HG03521 (cell line): Measurements from ENCODE around the gene GLOD4.
"Not testable (repeated sequence)": the region's sequence is repeated elsewhere in the genome, so short reads cannot be mapped to it uniquely, and the experiment has no call there.

ENCODE experiments used
- ATAC-seq: cut with Tn5 transposase; IDR thresholded peaks from one replicate; pipeline ENCODE4 v1.9.1; 2021; ENCODE audit warnings: mild to moderate bottlenecking, moderate library complexity; ENCODE audit not compliant: unreplicated experiment

GLOD4 gene

GRCh38 chr17:784143-784542 is 2.1 kb upstream of the GLOD4 start:
- ATAC-seq: no peak

DNA sequence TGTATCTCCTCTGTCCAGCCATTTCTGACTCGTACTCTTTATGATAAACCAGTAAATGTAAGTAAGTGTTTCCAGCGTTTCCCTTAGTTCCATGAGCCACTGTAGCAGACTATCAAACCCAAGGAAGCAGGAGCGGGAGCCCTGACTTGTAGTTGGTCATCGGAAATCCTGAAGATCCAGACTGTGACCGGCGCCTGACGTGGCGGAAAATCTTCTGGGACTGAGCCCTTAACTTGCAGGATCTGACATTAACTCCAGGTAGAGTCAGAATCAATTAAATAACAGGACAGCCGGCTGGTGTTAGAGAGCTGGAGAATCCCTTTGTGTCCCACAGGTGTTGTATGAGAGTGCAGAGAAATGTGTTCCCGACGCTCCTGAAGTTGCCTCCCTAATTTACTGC is 4.0 kb downstream of the GLOD4 start:
- ATAC-seq: no peak

DNA sequence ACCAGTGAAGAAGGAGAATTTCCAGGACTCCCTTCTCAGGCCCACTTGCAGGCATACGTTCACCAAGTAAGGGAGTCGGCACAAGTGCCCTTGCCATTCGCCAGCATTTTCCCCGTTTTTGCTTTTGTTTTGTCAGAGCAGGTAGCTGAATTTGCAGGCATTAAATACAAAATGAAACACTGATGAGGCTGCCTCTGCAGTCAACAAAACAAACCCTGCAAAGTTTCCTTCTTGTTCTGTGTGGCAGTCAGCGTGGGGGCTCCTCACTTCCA is 7.8 kb downstream of the GLOD4 start:
- ATAC-seq: no peak

- ATAC-seq: no peak
Observed at GRCh38 chr17:773467-774312, 8.4 kb downstream of the GLOD4 start.

GRCh38 chr17:773016-773415 is 9.1 kb downstream of the GLOD4 start:
- no peak for ATAC-seq

GRCh38 chr17:767076-767475 is 15.0 kb downstream of the GLOD4 start:
- no peak for ATAC-seq

GRCh38 chr17:760371-760770 is 21.7 kb downstream of the GLOD4 start:
- no peak for ATAC-seq

GRCh38 chr17:759964-760363 is 22.1 kb downstream of the GLOD4 start:
- no peak for ATAC-seq

DNA sequence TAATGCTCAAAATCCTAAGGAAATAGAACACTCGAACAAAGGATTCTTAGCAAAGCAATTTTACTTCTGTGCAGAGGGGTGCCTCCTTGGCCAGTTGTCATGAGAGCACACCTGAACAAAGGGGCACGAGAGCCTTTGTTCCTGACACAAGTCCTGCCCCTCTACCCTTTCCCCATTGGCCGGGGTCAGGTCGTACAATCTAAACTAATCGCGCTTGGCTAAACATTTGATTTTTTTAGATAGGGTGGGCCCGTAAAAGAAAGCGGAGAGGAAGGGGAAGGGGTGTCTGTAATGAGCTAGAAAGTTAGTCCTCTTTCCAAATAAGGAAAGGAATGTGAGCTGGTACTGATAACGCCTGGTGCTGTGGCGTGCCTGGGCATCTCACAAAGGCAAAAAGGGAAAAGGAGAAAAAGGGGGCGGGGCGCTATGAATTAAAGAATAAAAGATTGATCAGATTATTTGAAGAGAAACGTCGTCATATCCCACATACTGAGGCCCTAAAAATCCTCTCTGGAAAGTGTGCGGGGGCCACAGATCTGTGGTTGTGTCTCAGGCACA is 26.0 kb downstream of the GLOD4 start:
- not testable (repeated sequence) for ATAC-seq

DNA sequence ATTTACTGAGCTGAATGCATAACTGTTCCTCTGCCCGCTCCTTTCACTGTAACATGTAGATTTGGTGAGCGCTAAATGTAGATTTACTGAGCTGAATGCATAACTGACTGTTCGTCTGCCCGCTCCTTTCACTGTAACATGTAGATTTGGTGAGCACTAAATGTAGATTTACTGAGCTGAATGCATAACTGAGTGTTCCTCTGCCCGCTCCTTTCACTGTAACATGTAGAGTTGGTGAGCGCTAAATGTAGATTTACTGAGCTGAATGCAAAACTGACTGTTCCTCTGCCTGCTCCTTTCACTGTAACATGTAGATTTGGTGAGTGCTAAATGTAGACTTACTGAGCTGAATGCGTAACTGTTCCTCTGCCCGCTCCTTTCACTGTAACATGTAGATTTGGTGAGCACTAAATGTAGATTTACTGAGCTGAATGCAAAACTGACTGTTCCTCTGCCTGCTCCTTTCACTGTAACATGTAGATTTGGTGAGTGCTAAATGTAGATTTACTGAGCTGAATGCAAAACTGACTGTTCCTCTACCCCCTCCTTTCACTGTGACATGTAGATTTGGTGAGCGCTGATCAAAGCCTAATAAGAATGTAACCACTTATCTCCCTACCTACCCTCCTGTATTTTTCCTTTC is 26.6 kb downstream of the GLOD4 start:
- ATAC-seq: not testable (repeated sequence)

GRCh38 chr17:753418-753817 is 28.7 kb downstream of the GLOD4 start:
- no peak for ATAC-seq

DNA sequence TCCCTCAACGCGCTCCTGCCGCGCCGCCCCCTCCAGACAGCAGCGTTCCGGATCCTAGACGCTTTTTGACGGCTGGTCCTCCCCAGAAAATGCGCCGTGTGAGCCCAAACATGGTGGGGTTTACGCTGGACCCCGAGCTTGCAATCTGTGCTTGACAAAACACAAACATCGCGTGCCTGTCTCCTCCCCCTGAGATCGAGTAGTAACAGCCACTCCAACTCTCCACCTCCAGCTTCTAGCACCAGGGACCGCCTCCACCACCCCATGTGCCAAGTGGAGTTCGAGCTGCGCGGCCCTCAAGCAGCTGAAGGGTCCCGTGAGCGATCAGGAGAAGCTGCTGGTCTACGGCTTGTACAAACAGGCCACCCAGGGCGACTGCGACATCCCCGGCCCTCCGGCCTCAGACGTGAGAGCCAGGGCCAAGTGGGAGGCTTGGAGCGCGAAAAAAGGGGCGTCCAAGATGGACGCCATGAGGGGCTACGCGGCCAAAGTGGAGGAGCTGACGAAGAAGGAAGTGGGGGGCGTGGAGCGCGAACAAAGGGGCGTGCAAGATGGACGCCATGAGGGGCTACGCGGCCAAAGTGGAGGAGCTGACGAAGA is 29.4 kb downstream of the GLOD4 start:
- ATAC-seq: peak; percentile 1

DNA sequence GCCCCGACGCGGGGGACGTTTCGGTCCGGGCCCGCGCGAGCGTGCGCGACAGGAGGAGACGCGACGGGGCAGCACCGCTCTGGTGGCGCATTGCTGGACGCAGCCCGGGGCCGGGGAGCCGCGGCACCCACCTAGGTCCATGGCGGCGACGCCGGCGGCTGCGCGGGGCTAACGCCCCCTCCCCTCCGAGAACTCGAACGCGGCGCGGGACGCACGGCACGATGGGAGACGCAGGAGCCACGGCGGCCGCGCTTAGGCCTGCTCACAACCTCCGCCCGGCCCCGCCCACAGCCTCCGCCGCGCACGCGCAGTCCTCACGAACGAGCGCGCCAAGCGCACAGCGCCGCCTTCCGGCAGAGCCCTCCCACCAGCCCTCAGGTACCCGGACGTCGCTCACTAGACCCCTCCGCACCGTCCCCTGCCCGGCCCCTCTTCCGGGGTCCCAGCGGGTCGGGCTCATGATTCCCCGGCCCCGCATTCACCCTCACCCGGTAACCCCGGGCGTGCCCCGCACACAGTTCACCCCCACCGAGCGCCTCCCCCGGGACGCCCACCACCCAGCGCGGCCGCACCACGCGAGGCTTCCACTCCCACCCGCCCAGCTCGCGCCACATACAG is 30.0 kb downstream of the GLOD4 start, which contains the start of gene GEMIN4:
Gene GEMIN4, minus strand, starts transcription at position 263 of the 618 bp plus-strand sequence. Its CDS starts 122 bp downstream, at position 141.
- ATAC-seq: peak; percentile 85

- ATAC-seq: peak; percentile 15
Observed at GRCh38 chr17:751269-752001, 30.6 kb downstream of the GLOD4 start.

- ATAC-seq: no peak
Observed at GRCh38 chr17:750431-751037, 31.5 kb downstream of the GLOD4 start.

DNA sequence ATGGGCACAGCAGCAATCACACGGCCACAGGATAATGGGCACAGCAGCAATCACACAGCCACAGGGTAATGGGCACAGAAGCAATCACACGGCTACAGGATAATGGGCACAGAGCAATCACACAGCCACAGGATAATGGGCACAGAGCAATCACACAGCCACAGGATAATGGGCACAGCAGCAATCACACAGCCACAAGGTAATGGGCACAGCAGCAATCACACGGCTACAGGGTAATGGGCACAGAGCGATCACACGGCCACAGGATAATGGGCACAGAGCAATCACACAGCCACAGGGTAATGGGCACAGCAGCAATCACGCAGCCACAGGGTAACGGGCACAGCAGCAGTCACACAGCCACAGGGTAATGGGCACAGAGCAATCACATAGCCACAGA is 32.7 kb downstream of the GLOD4 start:
- not testable (repeated sequence) for ATAC-seq

DNA sequence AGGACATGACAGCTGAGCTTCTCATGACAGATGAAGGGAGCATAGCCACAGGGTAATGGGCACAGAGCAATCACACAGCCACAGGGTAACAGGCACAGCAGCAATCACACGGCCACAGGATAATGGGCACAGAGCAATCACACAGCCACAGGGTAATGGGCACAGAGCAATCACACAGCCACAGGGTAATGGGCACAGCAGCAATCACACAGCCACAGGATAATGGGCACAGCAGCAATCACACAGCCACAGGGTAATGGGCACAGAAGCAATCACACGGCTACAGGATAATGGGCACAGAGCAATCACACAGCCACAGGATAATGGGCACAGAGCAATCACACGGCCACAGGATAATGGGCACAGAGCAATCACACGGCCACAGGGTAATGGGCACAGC is 33.5 kb downstream of the GLOD4 start:
- ATAC-seq: not testable (repeated sequence)

- no peak for ATAC-seq
Observed at GRCh38 chr17:746783-747629, 35.1 kb downstream of the GLOD4 start.

GRCh38 chr17:746181-746580 is 35.9 kb downstream of the GLOD4 start:
- ATAC-seq: no peak
